Activated T-cell treated with anti-CD3 and anti-CD28 coated beads, Interleukin-2, amount 50 U/mL, for 1 hour (primary cell): Measurements from ENCODE around the gene DYNC1I1.

ENCODE experiments used
- DNase-seq: peaks from one replicate; pipeline ENCODE4 v3.0.0-alpha.2; 2020

DYNC1I1 gene

GRCh38 chr7:95794917-95795515, 22.7 kb downstream of the DYNC1I1 start:
- DNase-seq: no peak

- no peak for DNase-seq
Observed at GRCh38 chr7:95796617-95797016, 24.3 kb downstream of the DYNC1I1 start.

- no peak for DNase-seq
Observed at GRCh38 chr7:95798401-95798930, 26.1 kb downstream of the DYNC1I1 start.

- no peak for DNase-seq
Observed at GRCh38 chr7:95800787-95801186, 28.4 kb downstream of the DYNC1I1 start.

- no peak for DNase-seq
Observed at GRCh38 chr7:95802270-95802669, 29.9 kb downstream of the DYNC1I1 start.

- no peak for DNase-seq
Observed at GRCh38 chr7:95804052-95804451, 31.7 kb downstream of the DYNC1I1 start.

GRCh38 chr7:95805909-95806308, 33.6 kb downstream of the DYNC1I1 start:
- no peak for DNase-seq

GRCh38 chr7:95808396-95808795, 36.0 kb downstream of the DYNC1I1 start:
- DNase-seq: no peak

- DNase-seq: no peak
Observed at GRCh38 chr7:95811846-95812445, 39.6 kb downstream of the DYNC1I1 start.

- DNase-seq: no peak
Observed at GRCh38 chr7:95814721-95815120, 42.4 kb downstream of the DYNC1I1 start.

- no peak for DNase-seq
Observed at GRCh38 chr7:95817866-95818640, 45.7 kb downstream of the DYNC1I1 start.

- DNase-seq: no peak
Observed at GRCh38 chr7:95820778-95821177, 48.4 kb downstream of the DYNC1I1 start.

GRCh38 chr7:95822717-95823116, 50.4 kb downstream of the DYNC1I1 start:
- DNase-seq: no peak

- no peak for DNase-seq
Observed at GRCh38 chr7:95824616-95825015, 52.3 kb downstream of the DYNC1I1 start.

GRCh38 chr7:95828824-95829790, 56.8 kb downstream of the DYNC1I1 start:
- DNase-seq: no peak

GRCh38 chr7:95840953-95841950, 68.9 kb downstream of the DYNC1I1 start:
- DNase-seq: no peak

GRCh38 chr7:95843286-95843685, 70.9 kb downstream of the DYNC1I1 start:
- DNase-seq: no peak

- DNase-seq: no peak
Observed at GRCh38 chr7:95845007-95845406, 72.7 kb downstream of the DYNC1I1 start.

GRCh38 chr7:95847061-95847460, 74.7 kb downstream of the DYNC1I1 start:
- DNase-seq: no peak

- no peak for DNase-seq
Observed at GRCh38 chr7:95859429-95859828, 87.1 kb downstream of the DYNC1I1 start.

GRCh38 chr7:95861041-95861440, 88.7 kb downstream of the DYNC1I1 start:
- DNase-seq: no peak
